Muscle of leg (tissue), 11 donors: ENCODE measurements around the gene LUZP2. TPM values are rescaled to one million over a fixed set of nuclear protein-coding genes. Genes with fewer than 3 reads are reported as not detected.
"Not testable (repeated sequence)": the region's sequence is repeated elsewhere in the genome, so short reads cannot be mapped to it uniquely, and the experiment has no call there.

Experiments
- DNase-seq: peaks from one replicate; pipeline ENCODE4 v3.0.0; 2013
- H3K27ac ChIP-seq: one replicate; pipeline ENCODE4 v1.5.1; 2013; ENCODE audit warnings: mild to moderate bottlenecking, low read length, control low read depth
- H3K27me3 ChIP-seq: one replicate; pipeline ENCODE4 v1.6.1; 2013; ENCODE audit warnings: low read length; ENCODE audit not compliant: control insufficient read depth, insufficient read depth
- H3K36me3 ChIP-seq: one replicate; pipeline ENCODE4 v1.6.1; 2013; ENCODE audit warnings: low read length; ENCODE audit not compliant: control insufficient read depth, insufficient read depth
- H3K4me1 ChIP-seq: one replicate; pipeline ENCODE4 v1.6.1; 2013; ENCODE audit warnings: low read length; ENCODE audit not compliant: control insufficient read depth, insufficient read depth
- H3K4me3 ChIP-seq: one replicate; pipeline ENCODE4 v1.5.1; 2013; ENCODE audit warnings: low read length, control low read depth
- H3K9me3 ChIP-seq: replicated peaks from 2 replicates; pipeline ENCODE4 v1.6.1; 2013; ENCODE audit warnings: low read depth, low read length; ENCODE audit not compliant: control insufficient read depth
- WGBS: methylation state at CpG from one replicate; pipeline ENCODE4 v1.1.5; 2013; ENCODE audit warnings: missing lambda C conversion rate; ENCODE audit not compliant: insufficient coverage; 5-methylcytosine and 5-hydroxymethylcytosine counted together
- polyA plus RNA-seq, 8 donors: library from polyadenylated mRNA; unstranded; fragments of 120-200 nt; gene quantifications; one replicate each; pipeline versions ENCODE4 v1.2.1 to v1.2.3, GENCODE V29; 2013; ENCODE audit warnings: inconsistent platforms in 1 of 8, low replicate concordance in 1 of 8; ENCODE audit not compliant: insufficient read length in 8 of 8, insufficient read depth in 1 of 8
- total RNA-seq: library from RNA; stranded (reverse); fragments of 120-200 nt; gene quantifications from one replicate; pipeline ENCODE4 v1.2.4, GENCODE V29; 2013

The LUZP2 gene
- total and polyA plus RNA-seq, 9 donors: 0.40 to 3.6 (median 1.7) TPM

DNA sequence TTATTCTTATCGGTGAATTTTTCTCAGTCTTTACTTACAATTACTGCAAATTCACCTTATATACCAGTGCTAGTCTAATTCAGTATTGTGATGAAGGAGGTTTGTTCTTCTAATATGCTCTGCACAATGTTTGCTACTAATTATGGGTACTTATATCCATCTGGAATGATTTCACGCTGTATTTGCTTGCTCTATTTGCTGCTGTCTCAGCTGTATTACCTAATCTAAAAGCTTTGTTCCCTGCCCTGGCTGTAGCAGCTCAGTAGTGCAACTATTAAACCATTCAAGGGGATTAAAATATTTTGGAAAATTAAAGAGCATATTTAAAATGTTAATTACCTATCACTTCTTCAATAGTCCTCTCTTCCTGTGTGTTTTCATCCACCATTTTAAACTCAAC, 375.3 kb downstream of the LUZP2 start:
- Histone ChIP-seq H3K4me3 (no peak overlapping the region), H3K36me3 (no peaks in the 10 kb centered on the region), H3K9me3 (no peaks in the 10 kb centered on the region), H3K27me3 (no peaks in the 10 kb centered on the region), H3K4me1 (no peaks in the 10 kb centered on the region), H3K27ac (no peak overlapping the region)
- no CpG with 5 or more reads among the region's 2 CpGs for WGBS
- DNase-seq: no peak

DNA sequence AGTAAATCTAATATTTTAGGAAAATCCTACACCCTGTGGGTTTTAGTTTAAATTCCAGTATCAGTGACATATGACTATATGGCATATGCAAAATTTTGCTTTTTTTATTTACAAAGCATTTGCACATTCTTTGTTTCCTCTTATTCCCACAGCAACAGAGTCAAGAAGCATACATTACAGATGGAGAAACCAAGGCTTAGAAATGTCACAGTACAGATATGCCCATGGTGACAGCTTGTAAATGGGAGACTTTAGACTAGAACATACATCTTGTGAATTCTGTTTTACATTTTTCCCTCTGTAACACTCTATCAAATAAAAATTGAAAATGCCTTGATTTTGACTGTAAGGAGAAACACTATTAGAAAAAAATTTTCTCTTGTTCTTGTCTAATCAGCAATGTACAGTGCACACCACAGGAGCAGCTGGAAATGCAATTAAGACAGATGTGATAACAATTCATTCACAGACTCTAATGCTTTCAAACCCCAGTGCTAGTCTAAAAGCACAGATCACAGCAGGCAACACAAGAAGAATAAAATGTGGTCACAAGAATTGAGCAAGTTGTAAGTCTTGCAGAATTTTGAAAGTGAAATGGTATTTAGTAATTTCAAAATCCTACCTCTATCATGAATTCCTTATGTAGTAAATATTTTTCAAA, 375.9 kb downstream of the LUZP2 start:
- Histone ChIP-seq H3K27ac (no peak overlapping the region), H3K27me3 (no peaks in the 10 kb centered on the region), H3K9me3 (no peaks in the 10 kb centered on the region), H3K4me3 (no peak overlapping the region), H3K4me1 (no peaks in the 10 kb centered on the region), H3K36me3 (no peaks in the 10 kb centered on the region)
- DNase-seq: peak; percentile 30

DNA sequence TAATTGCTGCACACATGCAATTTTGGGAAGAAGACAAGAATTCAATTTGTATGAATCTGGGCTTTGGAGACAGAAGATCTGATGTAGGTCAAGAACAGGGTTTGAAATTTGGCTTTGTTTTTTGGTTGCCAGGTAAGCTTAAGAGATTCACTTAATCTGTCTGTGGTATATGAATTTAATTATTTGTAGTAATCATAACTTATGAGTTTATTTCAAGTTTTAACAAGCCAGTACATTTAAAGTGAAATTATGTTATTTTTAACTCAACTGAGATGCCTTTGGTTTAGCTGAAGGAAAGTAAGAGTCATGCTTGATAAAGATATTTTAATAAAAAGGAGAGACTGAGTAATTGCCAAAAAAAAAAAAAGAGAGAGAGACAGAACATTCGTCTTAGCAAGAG, 384.1 kb downstream of the LUZP2 start:
- H3K4me1 ChIP-seq: no peaks in the 10 kb centered on the region
- H3K4me3 ChIP-seq: no peak overlapping the region
- H3K27ac ChIP-seq: no peak overlapping the region
- H3K9me3 ChIP-seq: no peaks in the 10 kb centered on the region
- DNase-seq: no peak
- H3K36me3 ChIP-seq: no peaks in the 10 kb centered on the region
- no peaks in the 10 kb centered on the region for H3K27me3 ChIP-seq
- 78% methylated on average over 1 of the region's 1 CpG for WGBS

DNA sequence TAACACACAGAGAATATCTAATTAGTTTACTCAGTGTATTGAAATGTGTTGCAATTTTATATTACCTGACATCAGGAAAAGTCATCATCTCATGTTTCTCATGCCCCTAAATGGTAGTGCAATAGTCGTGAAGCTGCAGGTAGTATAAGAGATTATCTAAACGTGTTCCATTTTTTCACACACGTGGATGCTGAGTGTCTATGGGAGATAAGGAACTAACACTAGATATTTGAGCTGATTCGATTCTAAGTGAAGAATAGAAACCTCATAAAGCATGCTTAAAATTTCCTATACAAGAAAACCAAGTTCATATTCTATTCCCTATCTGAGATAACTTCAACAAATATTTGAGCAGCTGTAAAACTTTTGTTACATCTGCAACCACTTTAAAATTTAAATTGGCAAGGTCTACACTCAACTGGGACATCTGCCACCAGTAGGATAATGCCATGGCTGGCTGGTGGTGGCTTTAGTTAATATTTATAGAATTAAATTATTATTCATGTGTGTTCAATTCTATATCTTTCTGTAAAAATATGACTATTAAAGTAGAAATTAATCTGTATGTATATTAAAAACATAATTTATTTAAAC, 388.8 kb downstream of the LUZP2 start:
- Histone ChIP-seq H3K27ac (no peak overlapping the region), H3K27me3 (no peaks in the 10 kb centered on the region), H3K4me1 (no peaks in the 10 kb centered on the region), H3K4me3 (no peak overlapping the region), H3K9me3 (no peaks in the 10 kb centered on the region), H3K36me3 (no peaks in the 10 kb centered on the region)
- no CpG with 5 or more reads among the region's 4 CpGs for WGBS
- DNase-seq: peak; percentile 5

DNA sequence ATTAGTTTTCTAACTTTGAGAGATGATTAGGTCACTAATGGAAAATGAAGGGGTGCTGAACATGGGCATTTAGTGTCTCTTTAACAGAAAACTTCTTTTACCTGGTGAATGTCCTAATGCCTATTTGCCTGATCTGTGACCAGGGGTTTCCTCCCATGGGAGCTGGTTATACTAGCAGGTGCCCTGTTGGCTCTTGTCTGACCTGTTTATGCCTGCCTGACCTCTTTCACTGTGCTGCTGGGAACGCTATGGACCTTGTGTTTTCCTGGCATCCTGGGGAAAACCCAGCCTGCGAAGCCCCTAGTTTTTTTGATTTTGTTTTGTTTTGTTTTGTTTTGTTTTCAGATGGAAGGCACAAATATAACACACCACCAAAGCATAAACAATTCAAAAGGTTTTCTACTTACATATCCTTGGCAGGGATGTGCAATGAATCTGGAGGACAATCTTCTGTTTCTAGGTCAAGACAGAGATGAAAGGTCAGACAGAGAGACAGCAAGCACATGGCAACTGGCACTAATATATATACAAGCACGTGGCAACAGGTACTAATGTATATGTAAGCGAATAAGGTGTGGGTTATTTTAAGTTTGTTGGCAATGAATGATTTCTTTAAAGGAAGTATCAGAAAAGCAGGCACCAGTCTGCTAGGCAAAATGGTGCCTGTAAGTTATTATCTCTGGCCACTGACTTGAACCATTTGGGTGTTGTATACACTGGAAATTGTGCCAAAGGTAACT, 390.2 kb downstream of the LUZP2 start:
- Histone ChIP-seq H3K27ac (no peak overlapping the region), H3K9me3 (no peaks in the 10 kb centered on the region), H3K4me3 (no peak overlapping the region), H3K36me3 (no peaks in the 10 kb centered on the region), H3K27me3 (no peaks in the 10 kb centered on the region), H3K4me1 (no peaks in the 10 kb centered on the region)
- no peak for DNase-seq
- 100% methylated on average over 1 of the region's 4 CpGs for WGBS

DNA sequence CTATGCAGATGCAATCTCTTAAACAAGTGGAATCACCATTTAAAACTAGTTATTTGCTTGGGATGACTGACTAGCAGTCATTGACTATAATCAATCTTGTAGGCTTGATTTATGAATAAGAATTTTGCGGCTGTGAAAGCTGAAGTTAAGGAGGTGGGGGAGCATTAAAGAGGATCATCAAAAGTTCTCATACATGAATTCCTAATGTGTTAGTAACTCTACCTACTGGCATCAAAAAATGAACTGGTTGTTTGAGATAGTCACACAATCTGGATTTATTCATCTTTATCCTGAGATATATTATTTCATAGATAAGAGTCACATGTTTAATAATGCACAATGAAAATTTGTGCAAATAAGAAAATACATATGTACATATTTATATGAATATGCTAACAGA, 393.6 kb downstream of the LUZP2 start:
- no peak overlapping the region for H3K4me3 ChIP-seq
- no peak for DNase-seq
- H3K27me3 ChIP-seq: no peaks in the 10 kb centered on the region
- no peak overlapping the region for H3K27ac ChIP-seq
- H3K9me3 ChIP-seq: no peaks in the 10 kb centered on the region
- H3K4me1 ChIP-seq: no peaks in the 10 kb centered on the region
- H3K36me3 ChIP-seq: no peaks in the 10 kb centered on the region
- WGBS: no CpG with 5 or more reads among the region's 1 CpG

DNA sequence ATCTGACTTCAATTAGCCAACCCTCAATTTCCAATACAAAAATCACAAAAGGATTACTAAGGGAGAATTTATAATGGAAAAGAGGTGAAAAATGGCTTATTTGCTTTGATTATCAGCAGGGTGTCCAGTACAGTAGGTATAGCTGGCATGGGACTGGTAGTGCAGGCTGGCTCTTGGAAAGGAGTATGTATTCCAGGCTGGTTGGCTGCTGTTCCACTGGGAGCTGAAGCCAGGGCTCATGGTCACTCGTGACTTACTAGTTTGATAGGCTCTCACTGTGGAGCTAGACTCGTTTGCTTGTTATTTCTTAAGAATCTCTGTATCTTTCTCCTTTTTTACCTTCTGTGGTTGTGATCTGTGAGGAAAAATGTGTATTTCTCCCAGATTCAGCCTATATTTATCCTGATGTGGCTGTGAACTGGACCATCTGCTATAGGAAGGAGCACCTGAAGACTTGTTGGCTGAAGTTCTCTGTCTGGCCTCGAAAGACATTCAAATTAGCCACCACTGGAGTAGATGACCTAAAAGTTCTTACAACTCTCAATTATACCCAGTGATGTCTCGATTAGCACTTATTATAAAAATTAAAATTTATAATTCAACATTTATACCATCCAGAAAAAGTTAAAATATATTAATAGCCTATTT, 395.1 kb downstream of the LUZP2 start:
- not testable (repeated sequence) for H3K4me3 ChIP-seq, H3K4me1 ChIP-seq, H3K27ac ChIP-seq, DNase-seq, H3K27me3 ChIP-seq, H3K36me3 ChIP-seq, H3K9me3 ChIP-seq
- no CpG with 5 or more reads among the region's 4 CpGs for WGBS

DNA sequence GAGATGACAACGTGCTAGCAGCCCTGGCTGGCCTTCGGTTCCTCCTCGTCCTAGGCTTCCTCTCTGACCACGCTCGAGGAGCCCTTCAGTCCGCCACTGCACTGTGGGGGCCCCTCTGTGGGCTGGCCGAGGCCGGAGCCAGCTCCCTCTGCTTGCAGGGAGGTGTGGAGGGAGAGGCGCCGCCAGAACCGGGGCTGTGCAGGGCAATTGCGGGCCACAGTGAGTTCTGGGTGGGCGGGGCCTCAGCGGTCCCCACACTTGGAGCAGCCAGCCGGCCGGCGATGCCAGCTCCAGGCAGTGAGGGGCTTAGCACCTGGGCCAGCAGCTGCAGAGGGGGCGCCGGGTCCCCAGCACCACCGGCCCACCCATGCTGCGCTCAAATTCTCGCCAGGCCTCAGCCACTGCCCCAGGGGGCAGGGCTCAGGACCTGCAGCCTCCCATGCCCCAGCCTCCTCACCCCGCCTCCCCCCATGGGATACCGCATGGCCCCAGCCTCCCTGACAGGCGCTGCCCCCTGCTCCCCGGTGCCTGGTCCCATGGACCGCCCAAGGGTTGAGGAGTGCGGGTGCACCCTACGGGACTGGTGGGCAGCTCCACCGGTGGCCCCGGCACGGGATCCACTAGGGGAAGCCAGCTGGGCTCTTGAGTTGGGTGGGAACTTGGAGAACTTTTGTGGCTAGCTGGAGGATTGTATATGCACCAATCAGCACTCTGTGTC, 399.4 kb downstream of the LUZP2 start:
- 90% methylated on average over 32 of the region's 32 CpGs for WGBS
- Histone ChIP-seq H3K4me1 (no peaks in the 10 kb centered on the region), H3K36me3 (no peaks in the 10 kb centered on the region), H3K4me3 (no peak overlapping the region), H3K27me3 (no peaks in the 10 kb centered on the region), H3K27ac (no peak overlapping the region), H3K9me3 (peaks cover 3% of the 10 kb centered on the region)
- no peak for DNase-seq

DNA sequence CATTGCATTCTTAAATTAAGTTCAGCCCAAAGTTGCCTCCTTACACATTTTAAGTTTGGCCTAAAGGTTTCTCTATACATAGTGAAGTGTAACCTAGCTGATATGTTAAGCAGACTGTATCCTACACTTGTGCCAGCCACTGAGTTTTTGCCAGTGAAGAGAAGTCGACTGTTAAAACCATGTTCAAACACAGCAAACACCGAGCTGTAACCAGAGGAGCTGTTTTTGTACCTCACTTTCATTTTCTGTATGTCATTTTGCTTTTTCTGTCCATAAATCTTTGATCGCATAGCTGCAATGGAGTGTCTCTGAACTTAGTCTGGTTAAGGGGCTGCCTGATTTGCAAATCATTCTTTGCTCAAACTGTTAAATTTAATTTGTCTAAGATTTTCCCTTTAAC, 403.7 kb downstream of the LUZP2 start:
- no peaks in the 10 kb centered on the region for H3K36me3 ChIP-seq
- peaks cover 3% of the 10 kb centered on the region for H3K9me3 ChIP-seq
- no peaks in the 10 kb centered on the region for H3K27me3 ChIP-seq
- WGBS: 10% methylated on average over 2 of the region's 3 CpGs
- no peaks in the 10 kb centered on the region for H3K4me1 ChIP-seq
- no peak overlapping the region for H3K27ac ChIP-seq
- peak; percentile 60 for DNase-seq
- no peak overlapping the region for H3K4me3 ChIP-seq
